GM12878 (cell line): Measurements from ENCODE around the gene INSYN2B. TPM values are rescaled to one million over a fixed set of nuclear protein-coding genes. Genes with fewer than 3 reads are reported as not detected.

Experiments
- ATAC-seq: fragments of 200-7000 bp; cut with Tn5 transposase; 3 replicates; pipeline ENCODE4 v1.9.1; 2020; ENCODE audit warnings: mild to moderate bottlenecking, moderate library complexity
- BruUV-seq: library from RNA; stranded (reverse); fragments of 400-500 nt; replicated peaks from 2 replicates; lab custom pipeline; 2021; lab: Mats Ljungman, UMichigan
- CTCF ChIA-PET: fragments of 300-600 bp; sonication (Branson Sonifier 250); formaldehyde crosslinking; extraction: SDS; loops from one replicate; lab custom pipeline; 2021; ENCODE audit warnings: inconsistent platforms; lab: Yijun Ruan, JAX
- POLR2A ChIA-PET: fragments of 350-600 bp; formaldehyde crosslinking; extraction: SDS; loops from one replicate; lab custom pipeline; 2021; ENCODE audit warnings: inconsistent platforms; lab: Charles Lee
- RAD21 ChIA-PET: fragments of 300-600 bp; sonication (Branson Sonifier 250); formaldehyde crosslinking; loops from one replicate; lab custom pipeline; 2023; ENCODE audit warnings: antibody characterized with exemption; ENCODE audit not compliant: unreplicated experiment; lab: Charles Lee
- SMC1A ChIA-PET: fragments of 300-600 bp; sonication (Branson Sonifier 250); formaldehyde crosslinking; loops from one replicate; lab custom pipeline; 2023; ENCODE audit not compliant: unreplicated experiment, uncharacterized antibody; lab: Charles Lee
- DNase-seq: peaks from one replicate; pipeline ENCODE4 v3.0.0-alpha.2; 2011; ENCODE audit warnings: low read depth, low spot score
- FAIRE-seq: peaks from 3 replicates; lab custom pipeline; 2011; peaks lifted over from hg19 to GRCh38; lab: Jason Lieb, UNC
- H2AFZ ChIP-seq: 2 replicates; pipeline ENCODE4 v1.6.0; 2011; ENCODE audit warnings: low read depth, low read length, control low read depth; ENCODE audit not compliant: control insufficient read depth
- H3K27ac ChIP-seq: 2 replicates; pipeline ENCODE4 v1.5.1; 2011; ENCODE audit warnings: control low read depth; ENCODE audit not compliant: control insufficient read depth, insufficient read depth
- H3K27me3 ChIP-seq, 2 experiments: replicated peaks in 1 of 2; 2 replicates each; pipeline versions ENCODE4 v1.6.0 to v1.6.1; 2011; ENCODE audit warnings: low read length in 1 of 2; ENCODE audit not compliant: control insufficient read depth in 2 of 2, insufficient read depth in 2 of 2
- H3K36me3 ChIP-seq, 2 experiments: 2 replicates each; pipeline ENCODE4 v1.5.1; 2011; ENCODE audit warnings: low read length in 1 of 2; ENCODE audit not compliant: control insufficient read depth in 2 of 2, insufficient read depth in 2 of 2
- H3K4me1 ChIP-seq: 2 replicates; pipeline ENCODE4 v1.6.1; 2011; ENCODE audit warnings: mild to moderate bottlenecking, low read length, moderate library complexity, mixed read lengths; ENCODE audit not compliant: control insufficient read depth, insufficient read depth
- H3K4me2 ChIP-seq: 2 replicates; pipeline ENCODE4 v1.6.0; 2011; ENCODE audit warnings: control low read depth; ENCODE audit not compliant: control insufficient read depth, insufficient read depth
- H3K4me3 ChIP-seq: fragments of 200-600 bp; sonication (generic); 2 replicates; pipeline ENCODE4 v1.5.1; 2016
- H3K79me2 ChIP-seq: 2 replicates; pipeline ENCODE4 v1.6.0; 2011; ENCODE audit warnings: low read length; ENCODE audit not compliant: control insufficient read depth, insufficient read depth
- H3K9ac ChIP-seq: 2 replicates; pipeline ENCODE4 v1.8.0; 2011; ENCODE audit warnings: low read length, control low read depth, mixed read lengths; ENCODE audit not compliant: control insufficient read depth, insufficient read depth
- H3K9me3 ChIP-seq: replicated peaks from 3 replicates; pipeline ENCODE4 v1.5.1; 2011; ENCODE audit warnings: mild to moderate bottlenecking, low read length; ENCODE audit not compliant: control insufficient read depth, insufficient read depth
- H4K20me1 ChIP-seq: 2 replicates; pipeline ENCODE4 v1.6.0; 2011; ENCODE audit not compliant: control insufficient read depth, insufficient read depth
- ATF7 ChIP-seq: fragments of 450-650 bp; IDR thresholded peaks from 2 replicates; pipeline ENCODE4 v1.6.1; 2016; ENCODE audit warnings: low read depth, mild to moderate bottlenecking
- HCFC1 ChIP-seq: fragments of 150-350 bp; IDR thresholded peaks from 2 replicates; pipeline ENCODE4 v1.6.1; 2014; ENCODE audit warnings: low read length
- IKZF1 ChIP-seq: fragments of 450-650 bp; conservative IDR thresholded peaks from 2 replicates; pipeline ENCODE4 v1.6.1; 2017; ENCODE audit warnings: antibody characterized with exemption, mild to moderate bottlenecking
- MAX ChIP-seq: IDR thresholded peaks from 2 replicates; pipeline ENCODE4 v1.6.1; 2012; ENCODE audit warnings: low read depth, low read length, improper control_type of control experiment
- NR2C1 ChIP-seq: fragments of 450-650 bp; IDR thresholded peaks from 2 replicates; pipeline ENCODE4 v1.6.1; 2017; ENCODE audit warnings: antibody characterized with exemption, mild to moderate bottlenecking, moderate library complexity
- PKNOX1 ChIP-seq: fragments of 450-650 bp; IDR thresholded peaks from 2 replicates; pipeline ENCODE4 v1.6.1; 2016; ENCODE audit warnings: mild to moderate bottlenecking
- RAD51 ChIP-seq: fragments of 450-650 bp; IDR thresholded peaks from 2 replicates; pipeline ENCODE4 v1.6.1; 2016; ENCODE audit warnings: moderate library complexity, mild to moderate bottlenecking, inconsistent platforms
- SREBF1 ChIP-seq: IDR thresholded peaks from 2 replicates; pipeline ENCODE4 v1.6.1; 2012; ENCODE audit warnings: mild to moderate bottlenecking, low read length
- SRF ChIP-seq, 2 experiments: IDR thresholded peaks; 2 replicates each; pipeline ENCODE4 v1.6.1; 2011; ENCODE audit warnings: low read depth in 2 of 2, low read length in 2 of 2, mild to moderate bottlenecking in 1 of 2, moderate library complexity in 1 of 2
- SUPT20H ChIP-seq: IDR thresholded peaks from 2 replicates; pipeline ENCODE4 v1.6.1; 2011; ENCODE audit warnings: low read depth, mild to moderate bottlenecking, low read length, moderate library complexity, borderline replicate concordance; ENCODE audit not compliant: control insufficient read depth
- TCF12 ChIP-seq: IDR thresholded peaks from 2 replicates; pipeline ENCODE4 v1.6.1; 2011; ENCODE audit warnings: low read depth, mild to moderate bottlenecking, low read length
- TCF3 ChIP-seq: IDR thresholded peaks from 2 replicates; pipeline ENCODE4 v1.6.1; 2012; ENCODE audit warnings: low read depth, mild to moderate bottlenecking, low read length, borderline replicate concordance; ENCODE audit not compliant: insufficient read depth
- YY1 ChIP-seq: IDR thresholded peaks from 2 replicates; pipeline ENCODE4 v1.6.1; 2011; ENCODE audit warnings: low read depth, mild to moderate bottlenecking, low read length
- ZBTB33 ChIP-seq: fragments of 450-650 bp; IDR thresholded peaks from 2 replicates; pipeline ENCODE4 v1.6.1; 2017; ENCODE audit warnings: mild to moderate bottlenecking
- ZNF384 ChIP-seq: IDR thresholded peaks from 2 replicates; pipeline ENCODE4 v1.6.1; 2012; ENCODE audit warnings: low read depth, mild to moderate bottlenecking, low read length, improper control_type of control experiment, borderline replicate concordance
- ZNF622 ChIP-seq: fragments of 450-650 bp; IDR thresholded peaks from 2 replicates; pipeline ENCODE4 v1.6.1; 2017; ENCODE audit warnings: mild to moderate bottlenecking, inconsistent platforms
- WGBS: methylation state at CpG from one replicate; pipeline ENCODE4 v1.1.6; 2016; ENCODE audit warnings: low lambda C conversion rate; ENCODE audit not compliant: insufficient replicate concordance, insufficient coverage; ENCODE audit errors: missing lambda C conversion rate; 5-methylcytosine and 5-hydroxymethylcytosine counted together
- in situ Hi-C: fragments of 300-500 bp; cut with MboI; formaldehyde crosslinking; loops from 9 replicates; pipeline ENCODE4 v1.14.3; 2018; ENCODE audit warnings: mixed read lengths
- intact Hi-C: fragments of 100-400 bp; cut with micrococcal nuclease; formaldehyde crosslinking; loops from one replicate; pipeline ENCODE4 v1.14.2; 2022; ENCODE audit not compliant: unreplicated experiment
- polyA plus RNA-seq, 11 experiments: library from polyadenylated mRNA; depleted of rRNA in 4 of 11; unstranded in 6 of 11; stranded (reverse) in 5 of 11; fragments of >200 nt; fragmentation: Nextera tagmentation in 4 of 11; fragmentation: Illumina TruSeq in 1 of 11; extraction: Ambion mirVana in 4 of 11; extraction: Trizol in 1 of 11; gene quantifications; 1 replicate in 1 of 11; 2 replicates in 10 of 11; pipeline versions ENCODE4 v1.2.1 to v1.2.3, GENCODE V29; 2011 to 2016; ENCODE audit warnings: inconsistent platforms in 2 of 11, missing spikeins in 2 of 11, low read depth in 1 of 11
- total RNA-seq, 4 experiments: library from RNA; depleted of rRNA in 3 of 4; stranded (reverse); fragments of >200 nt in 3 of 4; fragmentation: Illumina TruSeq in 1 of 4; extraction: Trizol in 1 of 4; gene quantifications; 2 replicates each; pipeline versions ENCODE4 v1.2.1 to v1.2.3, GENCODE V29; 2013 to 2021
- TF ChIP-seq, protein P1 (sequence below): IDR thresholded peaks from 2 replicates; pipeline ENCODE4 v1.6.1; 2011; ENCODE audit warnings: low read depth, low read length, improper control_type of control experiment, borderline replicate concordance
- TF ChIP-seq, protein P2 (sequence below): fragments of 450-650 bp; IDR thresholded peaks from 2 replicates; pipeline ENCODE4 v1.6.1; 2017; ENCODE audit warnings: low read depth, mild to moderate bottlenecking, moderate library complexity

The INSYN2B gene
- total and polyA plus RNA-seq, 10 of the 15 experiments (the other 5 are each of a cell fraction or from before 2014, with no cell fraction given), result 0.05 to 0.27 (median 0.13) TPM; not detected in 7

DNA sequence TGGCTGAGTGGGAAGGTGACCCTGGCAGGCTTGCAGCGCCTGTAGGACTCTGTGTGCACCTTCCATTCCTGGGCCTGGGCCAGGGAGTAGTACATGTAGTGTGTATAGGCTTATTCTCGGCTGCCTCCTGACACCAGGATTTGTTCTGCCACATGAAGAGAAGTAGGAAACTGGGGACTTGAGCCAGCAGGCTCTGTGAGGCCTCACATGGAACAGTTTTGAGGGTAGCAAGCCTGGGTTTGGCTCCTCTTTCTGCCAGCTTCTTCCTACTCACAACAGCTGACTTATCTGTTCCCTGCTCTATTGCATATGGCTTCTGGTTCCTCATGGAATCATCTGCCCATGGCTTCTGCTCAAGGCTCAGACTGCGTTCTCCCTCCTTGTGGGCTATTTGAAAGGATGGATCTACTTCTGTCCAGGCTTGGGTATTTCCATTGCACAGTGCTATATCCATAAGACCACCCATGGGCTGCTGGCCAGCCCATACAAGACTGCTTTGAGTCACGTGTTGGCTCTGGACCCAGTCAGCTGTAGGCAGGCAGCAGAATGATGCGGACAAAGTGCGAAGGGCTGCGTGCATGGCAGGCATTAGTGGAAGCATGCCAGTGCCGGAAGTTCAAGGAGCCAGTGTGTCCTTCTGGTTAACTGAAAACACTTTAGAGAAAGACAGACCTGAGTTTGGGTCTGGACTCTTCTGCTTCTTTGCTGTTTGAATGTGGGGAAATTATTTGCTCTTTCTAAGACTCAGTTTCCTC, 11.0 kb upstream of the INSYN2B start (continued):
- TF ChIP-seq, protein P1, sequence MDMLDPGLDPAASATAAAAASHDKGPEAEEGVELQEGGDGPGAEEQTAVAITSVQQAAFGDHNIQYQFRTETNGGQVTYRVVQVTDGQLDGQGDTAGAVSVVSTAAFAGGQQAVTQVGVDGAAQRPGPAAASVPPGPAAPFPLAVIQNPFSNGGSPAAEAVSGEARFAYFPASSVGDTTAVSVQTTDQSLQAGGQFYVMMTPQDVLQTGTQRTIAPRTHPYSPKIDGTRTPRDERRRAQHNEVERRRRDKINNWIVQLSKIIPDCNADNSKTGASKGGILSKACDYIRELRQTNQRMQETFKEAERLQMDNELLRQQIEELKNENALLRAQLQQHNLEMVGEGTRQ, result no peak
- TF ChIP-seq YY1 (no peak), ZNF622 (no peak), MAX (no peak)

- DNase-seq, result no peak
- WGBS, result 95% methylated on average over 1 of the region's 1 CpG
- SMC1A ChIA-PET, result interaction anchor here (0.9 kb wide), 1 partner anchor 9 kb away, joined by 3 read pairs; the partner anchor contains the start of gene INSYN2B
- Histone ChIP-seq H2AFZ (no peak overlapping the region), H3K79me2 (no peaks in the 10 kb centered on the region), H3K27me3 (no peaks in the 10 kb centered on the region), H3K4me1 (no peaks in the 10 kb centered on the region), H3K4me2 (no peak overlapping the region), H3K27ac (no peak overlapping the region), H4K20me1 (no peaks in the 10 kb centered on the region), H3K9me3 (no peaks in the 10 kb centered on the region), H3K4me3 (no peak overlapping the region), H3K36me3 (peaks cover 15 to 36% of the 10 kb centered on the region in 2 experiments), H3K9ac (no peak overlapping the region)
- TF ChIP-seq, protein P2, sequence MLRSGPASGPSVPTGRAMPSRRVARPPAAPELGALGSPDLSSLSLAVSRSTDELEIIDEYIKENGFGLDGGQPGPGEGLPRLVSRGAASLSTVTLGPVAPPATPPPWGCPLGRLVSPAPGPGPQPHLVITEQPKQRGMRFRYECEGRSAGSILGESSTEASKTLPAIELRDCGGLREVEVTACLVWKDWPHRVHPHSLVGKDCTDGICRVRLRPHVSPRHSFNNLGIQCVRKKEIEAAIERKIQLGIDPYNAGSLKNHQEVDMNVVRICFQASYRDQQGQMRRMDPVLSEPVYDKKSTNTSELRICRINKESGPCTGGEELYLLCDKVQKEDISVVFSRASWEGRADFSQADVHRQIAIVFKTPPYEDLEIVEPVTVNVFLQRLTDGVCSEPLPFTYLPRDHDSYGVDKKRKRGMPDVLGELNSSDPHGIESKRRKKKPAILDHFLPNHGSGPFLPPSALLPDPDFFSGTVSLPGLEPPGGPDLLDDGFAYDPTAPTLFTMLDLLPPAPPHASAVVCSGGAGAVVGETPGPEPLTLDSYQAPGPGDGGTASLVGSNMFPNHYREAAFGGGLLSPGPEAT, result no peak
- TF ChIP-seq IKZF1 (no peak), RAD51 (no peak), ATF7 (no peak), ZNF384 (no peak), HCFC1 (no peak), SRF (IDR thresholded peaks at IDR 0.05; ENCODE audit: low read depth in 2 of 2, low read length in 2 of 2) (no peak), SUPT20H (no peak), NR2C1 (no peak), ZBTB33 (no peak), TCF3 (no peak), PKNOX1 (no peak), TCF12 (no peak), SREBF1 (no peak)
- intact Hi-C loops, result no loop called here
- no peak for ATAC-seq
- no peak for FAIRE-seq
- CTCF ChIA-PET, result interaction anchor here (0.8 kb wide), 1 partner anchor 9 kb away, joined by 4 read pairs; the partner anchor contains the start of gene INSYN2B
- BruUV-seq, result no TSS peak
- in situ Hi-C loops, result no loop called here
- POLR2A ChIA-PET, result no interaction called here
- RAD21 ChIA-PET, result no interaction called here
These were observed 9.1 kb upstream of the INSYN2B start for GRCh38 chr5:169989365-169989764.
